Mesodermal cell (in vitro differentiated cells): ENCODE measurements around the gene PTPRH.

Experiments
- H3K27ac ChIP-seq: 2 replicates; pipeline ENCODE4 v1.7.0; 2013; ENCODE audit warnings: mild to moderate bottlenecking, low read depth, low read length, moderate library complexity; ENCODE audit not compliant: severe bottlenecking
- H3K36me3 ChIP-seq: 2 replicates; pipeline ENCODE4 v1.7.1; 2013; ENCODE audit warnings: mild to moderate bottlenecking, low read length, moderate library complexity; ENCODE audit not compliant: control insufficient read depth, insufficient read depth
- H3K4me1 ChIP-seq: one replicate; pipeline ENCODE4 v1.7.1; 2013; ENCODE audit warnings: mild to moderate bottlenecking, low read length; ENCODE audit not compliant: insufficient read depth, control insufficient read depth, poor library complexity, severe bottlenecking
- H3K4me3 ChIP-seq: 2 replicates; pipeline ENCODE4 v1.7.0; 2013; ENCODE audit warnings: low read length, control low read depth, mild to moderate bottlenecking; ENCODE audit not compliant: insufficient read depth, poor library complexity, severe bottlenecking; ENCODE audit errors: extremely low read depth
- H3K9me3 ChIP-seq: 2 replicates; pipeline ENCODE4 v1.7.1; 2013; ENCODE audit warnings: mild to moderate bottlenecking, low read length, moderate library complexity; ENCODE audit not compliant: control insufficient read depth
- WGBS, 2 experiments: methylation state at CpG; one replicate each; pipeline ENCODE4 v1.1.5; 2013; ENCODE audit warnings: missing lambda C conversion rate in 2 of 2; ENCODE audit not compliant: insufficient coverage in 2 of 2; 5-methylcytosine and 5-hydroxymethylcytosine counted together

Gene PTPRH

DNA sequence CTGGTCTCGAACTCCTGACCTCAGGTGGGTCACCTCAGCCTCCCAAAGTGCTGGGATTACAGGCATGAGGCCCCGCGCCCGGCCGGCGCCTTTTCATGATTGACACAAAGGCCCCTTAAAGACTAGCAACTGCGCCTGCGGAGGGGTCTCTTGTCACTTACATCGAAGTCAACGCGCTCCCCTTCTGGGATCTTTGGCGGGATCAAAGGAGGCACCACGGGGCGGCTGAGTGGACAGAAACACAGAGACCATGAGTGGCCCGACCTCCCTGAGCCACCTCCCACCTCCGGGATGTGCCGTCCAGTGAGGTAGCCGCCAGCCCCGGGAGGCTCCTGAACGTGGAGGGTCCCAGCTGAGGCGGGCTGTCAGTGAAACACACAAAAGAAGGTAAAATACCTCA lies 67.6 kb downstream of the PTPRH start:
- H3K27ac ChIP-seq: no peak overlapping the region
- whole genome bisulfite sequencing, 2 experiments: 30 to 43% methylated on average over 14 to 15 of the region's 21 CpGs
- H3K4me1 ChIP-seq: peaks cover 9% of the 10 kb centered on the region
- no peaks in the 10 kb centered on the region for H3K36me3 ChIP-seq
- no peaks in the 10 kb centered on the region for H3K9me3 ChIP-seq
- no peak overlapping the region for H3K4me3 ChIP-seq

GRCh38 chr19:55137915-55138314 lies 71.4 kb downstream of the PTPRH start:
- H3K4me3 ChIP-seq: no peak overlapping the region
- H3K27ac ChIP-seq: no peak overlapping the region
- no peaks in the 10 kb centered on the region for H3K36me3 ChIP-seq
- H3K9me3 ChIP-seq: no peaks in the 10 kb centered on the region
- peaks cover 10% of the 10 kb centered on the region for H3K4me1 ChIP-seq
- 83 to 86% methylated on average over 5 to 7 of the region's 9 CpGs for WGBS, 2 experiments

GRCh38 chr19:55136399-55137102 lies 72.8 kb downstream of the PTPRH start:
- 94 to 96% methylated on average over 17 of the region's 17 CpGs for WGBS, 2 experiments
- Histone ChIP-seq H3K9me3 (no peaks in the 10 kb centered on the region), H3K4me1 (peaks cover 12% of the 10 kb centered on the region), H3K27ac (no peak overlapping the region), H3K36me3 (no peaks in the 10 kb centered on the region), H3K4me3 (no peak overlapping the region)

GRCh38 chr19:55134736-55135135 lies 74.6 kb downstream of the PTPRH start:
- WGBS, 2 experiments: no CpG with 5 or more reads among the region's 3 CpGs
- Histone ChIP-seq H3K4me1 (peaks cover 12% of the 10 kb centered on the region), H3K27ac (no peak overlapping the region), H3K9me3 (no peaks in the 10 kb centered on the region), H3K36me3 (no peaks in the 10 kb centered on the region), H3K4me3 (no peak overlapping the region)

DNA sequence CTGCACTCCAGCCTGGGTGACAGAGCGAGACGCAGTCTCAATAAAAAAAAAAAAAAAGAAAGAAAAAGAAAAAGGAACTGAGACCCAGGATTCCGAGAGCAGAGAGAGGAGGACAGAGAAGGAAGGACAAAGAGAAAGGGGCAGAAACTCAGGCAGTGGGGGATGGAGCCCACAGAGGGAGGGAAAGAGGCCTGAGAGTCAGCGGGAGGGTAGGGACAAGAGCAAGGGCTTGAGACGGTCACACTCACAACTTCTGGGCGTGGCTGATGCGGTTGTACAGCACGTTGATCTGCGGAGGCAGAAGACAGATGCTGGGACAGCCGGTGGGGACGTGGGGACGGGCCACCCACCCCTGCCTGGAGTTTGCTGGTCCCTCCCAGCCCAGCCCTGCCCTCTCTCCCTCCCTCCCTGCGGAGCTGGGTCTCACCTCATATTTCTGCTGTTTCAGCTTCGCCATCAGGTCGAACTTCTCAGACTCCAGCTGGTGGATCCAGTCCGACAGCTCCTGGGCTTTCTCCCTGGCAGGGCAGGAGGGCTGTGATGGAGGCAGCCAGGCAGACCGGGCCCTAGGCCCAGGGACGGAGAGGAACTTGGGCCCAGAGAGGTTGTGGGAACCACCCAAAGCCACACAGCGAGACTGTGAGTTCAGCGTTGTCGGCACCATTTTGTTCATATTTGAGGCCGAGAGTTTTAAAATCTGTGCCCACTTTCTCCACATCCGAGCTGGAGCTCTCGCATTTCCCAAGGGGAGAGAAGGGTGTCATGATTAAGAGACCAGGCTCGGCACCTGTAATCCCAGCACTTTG lies 75.5 kb downstream of the PTPRH start:
- WGBS, 2 experiments: 87 to 88% methylated on average over 23 to 25 of the region's 25 CpGs
- H3K27ac ChIP-seq: no peak overlapping the region

DNA sequence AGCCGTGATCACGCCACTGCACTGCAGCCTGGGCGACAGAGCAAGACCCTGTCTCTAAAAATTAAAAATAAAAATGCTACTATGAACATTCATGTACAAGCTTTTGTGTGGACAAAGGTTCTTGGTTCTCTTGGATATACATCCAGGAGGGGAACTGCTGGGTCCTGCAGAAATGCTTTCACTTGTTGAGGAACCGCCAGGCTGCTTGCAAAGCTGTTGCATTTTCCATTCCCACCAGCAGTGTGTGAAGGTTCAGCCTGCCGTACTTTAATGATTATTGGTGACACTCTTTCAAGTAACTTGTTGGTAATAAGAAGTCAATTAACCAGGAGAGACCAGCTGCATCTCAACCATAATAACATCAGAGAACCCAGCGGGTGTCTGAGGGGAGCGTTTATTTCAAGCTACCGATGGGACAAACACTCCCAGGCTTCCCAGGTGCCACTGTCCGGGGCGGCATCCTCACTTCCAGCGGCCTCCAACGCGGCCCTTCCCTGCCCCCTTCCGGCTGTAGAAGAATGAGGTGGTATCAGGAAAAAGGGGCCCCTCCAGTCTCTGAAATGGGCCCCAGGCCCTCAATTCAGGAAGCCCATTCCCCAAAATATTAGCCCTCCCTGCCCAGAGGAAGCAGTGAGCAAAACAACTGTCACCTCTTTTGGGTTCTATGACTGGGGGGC lies 76.7 kb downstream of the PTPRH start:
- 92 to 100% methylated on average over 3 to 7 of the region's 14 CpGs for WGBS, 2 experiments
- Histone ChIP-seq H3K4me1 (peaks cover 3% of the 10 kb centered on the region), H3K36me3 (no peaks in the 10 kb centered on the region), H3K27ac (no peak overlapping the region), H3K4me3 (no peak overlapping the region), H3K9me3 (no peaks in the 10 kb centered on the region)

More for the DNA sequence above, 75.5 kb downstream of the PTPRH start:
- H3K9me3 ChIP-seq: no peaks in the 10 kb centered on the region
- peaks cover 12% of the 10 kb centered on the region for H3K4me1 ChIP-seq
- no peak overlapping the region for H3K4me3 ChIP-seq
- H3K36me3 ChIP-seq: no peaks in the 10 kb centered on the region

DNA sequence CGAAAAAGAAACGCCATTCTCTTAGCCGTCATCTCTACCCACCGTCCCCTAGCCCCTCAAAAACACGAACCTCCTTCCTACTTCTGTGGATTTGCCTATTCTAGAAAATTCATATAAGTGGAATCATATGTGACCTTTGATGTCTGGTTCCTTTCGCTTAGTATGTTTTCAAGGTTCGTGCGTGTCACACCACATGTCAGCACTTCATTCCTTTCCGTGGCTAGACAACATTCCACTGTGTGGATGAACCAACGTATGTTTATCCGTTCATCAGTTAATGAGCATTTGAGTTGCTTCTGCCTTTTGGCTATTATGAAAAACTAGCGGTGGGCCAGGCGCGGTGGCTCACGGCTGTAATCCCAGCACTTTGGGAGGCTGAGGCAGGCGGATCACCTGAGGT lies 77.9 kb downstream of the PTPRH start:
- peaks cover 2% of the 10 kb centered on the region for H3K4me1 ChIP-seq
- H3K27ac ChIP-seq: no peak overlapping the region
- H3K36me3 ChIP-seq: no peaks in the 10 kb centered on the region
- no peaks in the 10 kb centered on the region for H3K9me3 ChIP-seq
- no peak overlapping the region for H3K4me3 ChIP-seq
- 96% methylated on average over 14 to 16 of the region's 16 CpGs for WGBS, 2 experiments
